Natural killer cell (primary cell): ENCODE results near the gene CWC27. TPM values are rescaled to one million over a fixed set of nuclear protein-coding genes. Genes with fewer than 3 reads are reported as not detected.

Experiments used
- ATAC-seq, 3 donors: fragments of 150-1000 bp in 2 of 3; fragments of 200-7000 bp in 1 of 3; cut with Tn5 transposase; 1 replicate in 1 of 3; 2 replicates in 2 of 3; pipeline ENCODE4 v1.10.0; 2021; ENCODE audit warnings: mild to moderate bottlenecking in 2 of 3, moderate library complexity in 2 of 3
- DNase-seq, 2 donors: peaks; one replicate each; pipeline versions ENCODE4 v3.0.0 to v3.0.0-alpha.2; 2013 to 2021; ENCODE audit warnings: mixed read lengths in 1 of 2
- H3K27ac ChIP-seq: one replicate; pipeline ENCODE4 v1.5.1; 2013; ENCODE audit warnings: mild to moderate bottlenecking, low read length
- H3K27me3 ChIP-seq: one replicate; pipeline ENCODE4 v1.6.1; 2013; ENCODE audit warnings: low read length; ENCODE audit not compliant: control insufficient read depth, insufficient read depth
- H3K36me3 ChIP-seq: one replicate; pipeline ENCODE4 v1.6.1; 2013; ENCODE audit warnings: low read length; ENCODE audit not compliant: control insufficient read depth, insufficient read depth
- H3K4me1 ChIP-seq: one replicate; pipeline ENCODE4 v1.6.1; 2013; ENCODE audit warnings: low read length; ENCODE audit not compliant: control insufficient read depth, insufficient read depth
- H3K4me3 ChIP-seq: one replicate; pipeline ENCODE4 v1.5.1; 2013; ENCODE audit warnings: low read length
- H3K9me3 ChIP-seq: one replicate; pipeline ENCODE4 v1.6.1; 2013; ENCODE audit warnings: low read length; ENCODE audit not compliant: control insufficient read depth, insufficient read depth
- H3K27ac Mint-ChIP-seq, 2 donors: one replicate each; pipeline ENCODE4 v1.8.0; 2022; ENCODE audit warnings: mild to moderate bottlenecking in 2 of 2, mixed read lengths in 2 of 2, moderate library complexity in 1 of 2
- H3K27me3 Mint-ChIP-seq, 2 donors: one replicate each; pipeline ENCODE4 v1.8.0; 2022; ENCODE audit warnings: low read depth in 2 of 2, mixed read lengths in 2 of 2
- H3K36me3 Mint-ChIP-seq: one replicate; pipeline ENCODE4 v1.8.0; 2022; ENCODE audit warnings: mixed read lengths
- H3K4me1 Mint-ChIP-seq, 2 donors: one replicate each; pipeline ENCODE4 v1.8.0; 2022; ENCODE audit warnings: mixed read lengths in 2 of 2
- H3K4me3 Mint-ChIP-seq: one replicate; pipeline ENCODE4 v1.8.0; 2022; ENCODE audit warnings: mild to moderate bottlenecking, moderate library complexity, mixed read lengths
- H3K9me3 Mint-ChIP-seq, 2 donors: one replicate each; pipeline ENCODE4 v1.8.0; 2022; ENCODE audit warnings: mixed read lengths in 2 of 2
- WGBS: methylation state at CpG from one replicate; pipeline ENCODE4 v1.1.7; 2013; ENCODE audit warnings: missing lambda C conversion rate; ENCODE audit not compliant: insufficient coverage; 5-methylcytosine and 5-hydroxymethylcytosine counted together
- intact Hi-C: fragments of 100-400 bp; cut with micrococcal nuclease; formaldehyde crosslinking; loops from one replicate; pipeline ENCODE4 v1.14.2; 2022
- total RNA-seq, 4 donors: library from RNA; stranded (reverse); fragments of 120-200 nt in 1 of 4; gene quantifications; one replicate each; pipeline versions ENCODE4 v1.2.3 to v1.2.4, GENCODE V29; 2013 to 2022
- TF ChIP-seq, protein P1 (sequence below): fragments of 200-600 bp; IDR thresholded peaks from one replicate; pipeline ENCODE4 v1.8.0; 2022; ENCODE audit warnings: antibody characterized with exemption

Gene CWC27
- total RNA-seq, 3 donors from 2014 or later (not counting 1 experiment from before 2014, with no cell fraction given): 21.6 to 26.3 (median 25.7) TPM

DNA sequence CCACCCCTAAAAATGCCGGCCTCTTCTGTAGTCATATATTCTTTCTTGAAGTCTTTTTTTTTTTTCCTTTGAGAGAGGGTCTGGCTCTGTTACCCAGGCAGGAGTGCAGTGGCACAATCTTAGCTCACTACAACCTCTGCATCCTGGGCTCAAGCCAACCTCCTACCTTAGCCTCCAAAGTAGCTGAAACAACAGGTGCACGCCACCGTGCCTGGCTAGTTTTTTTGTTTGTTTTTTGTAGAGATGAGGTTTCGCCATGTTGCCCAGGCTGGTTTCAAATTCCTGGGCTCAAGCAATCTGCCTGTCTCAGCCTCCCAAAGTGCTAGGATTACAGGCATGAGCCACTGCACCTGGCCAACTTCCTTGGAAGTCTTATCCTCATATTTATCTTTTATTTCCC is 19.3 kb upstream of the CWC27 start:
- H3K27ac ChIP-seq: no peak overlapping the region
- H3K9me3 ChIP-seq: no peaks in the 10 kb centered on the region
- DNase-seq (no peak), ATAC-seq (no peak)
- Mint-ChIP-seq H3K27me3 (no peaks in the 10 kb centered on the region), H3K36me3 (no peaks in the 10 kb centered on the region), H3K27ac (no peak overlapping the region), H3K4me1 (peaks cover under 1 to 19% of the 10 kb centered on the region in 2 donors), H3K4me3 (no peak overlapping the region), H3K9me3 (no peaks in the 10 kb centered on the region)
- H3K27me3 ChIP-seq: no peaks in the 10 kb centered on the region
- TF ChIP-seq, protein P1, sequence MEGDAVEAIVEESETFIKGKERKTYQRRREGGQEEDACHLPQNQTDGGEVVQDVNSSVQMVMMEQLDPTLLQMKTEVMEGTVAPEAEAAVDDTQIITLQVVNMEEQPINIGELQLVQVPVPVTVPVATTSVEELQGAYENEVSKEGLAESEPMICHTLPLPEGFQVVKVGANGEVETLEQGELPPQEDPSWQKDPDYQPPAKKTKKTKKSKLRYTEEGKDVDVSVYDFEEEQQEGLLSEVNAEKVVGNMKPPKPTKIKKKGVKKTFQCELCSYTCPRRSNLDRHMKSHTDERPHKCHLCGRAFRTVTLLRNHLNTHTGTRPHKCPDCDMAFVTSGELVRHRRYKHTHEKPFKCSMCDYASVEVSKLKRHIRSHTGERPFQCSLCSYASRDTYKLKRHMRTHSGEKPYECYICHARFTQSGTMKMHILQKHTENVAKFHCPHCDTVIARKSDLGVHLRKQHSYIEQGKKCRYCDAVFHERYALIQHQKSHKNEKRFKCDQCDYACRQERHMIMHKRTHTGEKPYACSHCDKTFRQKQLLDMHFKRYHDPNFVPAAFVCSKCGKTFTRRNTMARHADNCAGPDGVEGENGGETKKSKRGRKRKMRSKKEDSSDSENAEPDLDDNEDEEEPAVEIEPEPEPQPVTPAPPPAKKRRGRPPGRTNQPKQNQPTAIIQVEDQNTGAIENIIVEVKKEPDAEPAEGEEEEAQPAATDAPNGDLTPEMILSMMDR: no peak
- H3K4me1 ChIP-seq: no peaks in the 10 kb centered on the region
- WGBS: 96% methylated on average over 4 of the region's 4 CpGs
- intact Hi-C loops: no loop called here
- H3K36me3 ChIP-seq: peaks cover 13% of the 10 kb centered on the region
- no peak overlapping the region for H3K4me3 ChIP-seq

DNA sequence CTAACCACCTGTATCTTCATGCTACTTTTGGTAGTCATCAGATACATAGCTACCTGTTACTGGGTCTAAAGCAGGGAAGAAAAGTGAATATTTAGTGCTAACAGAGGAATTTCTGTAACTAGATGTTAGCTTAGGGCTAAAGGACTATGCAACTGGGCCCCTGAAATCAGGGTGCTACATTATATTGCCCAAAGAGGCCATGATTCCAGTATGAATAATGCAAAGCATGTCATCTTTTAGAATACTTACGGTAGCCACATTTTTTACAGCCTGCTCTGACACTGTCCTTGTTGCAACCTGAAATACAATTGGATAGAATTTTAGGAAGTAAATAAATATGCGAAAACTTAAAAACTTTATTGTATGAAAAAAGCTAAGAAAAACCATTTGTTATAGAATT is 14.7 kb upstream of the CWC27 start:
- Histone ChIP-seq H3K27ac (no peak overlapping the region), H3K36me3 (peaks cover 13% of the 10 kb centered on the region), H3K9me3 (no peaks in the 10 kb centered on the region), H3K27me3 (no peaks in the 10 kb centered on the region), H3K4me3 (no peak overlapping the region), H3K4me1 (no peaks in the 10 kb centered on the region)
- H3K9me3 Mint-ChIP-seq: no peaks in the 10 kb centered on the region
- ATAC-seq: no peak
- H3K36me3 Mint-ChIP-seq: no peaks in the 10 kb centered on the region
- 100% methylated on average over 2 of the region's 2 CpGs for WGBS
- no peaks in the 10 kb centered on the region for H3K27me3 Mint-ChIP-seq
- TF ChIP-seq, protein P1: no peak
- H3K27ac Mint-ChIP-seq: no peak overlapping the region
- peaks cover 9 to 10% of the 10 kb centered on the region in 2 donors for H3K4me1 Mint-ChIP-seq
- DNase-seq: no peak
- intact Hi-C loops: no loop called here
- no peak overlapping the region for H3K4me3 Mint-ChIP-seq

GRCh38 chr5:64758901-64759300 is 9.8 kb upstream of the CWC27 start:
- no peak overlapping the region for H3K4me3 ChIP-seq
- H3K27me3 ChIP-seq: no peaks in the 10 kb centered on the region
- TF ChIP-seq, protein P1: no peak
- Mint-ChIP-seq H3K36me3 (no peaks in the 10 kb centered on the region), H3K27me3 (no peaks in the 10 kb centered on the region), H3K27ac (no peak overlapping the region), H3K4me3 (no peak overlapping the region), H3K9me3 (no peaks in the 10 kb centered on the region), H3K4me1 (peaks cover 19 to 26% of the 10 kb centered on the region in 2 donors)
- H3K4me1 ChIP-seq: no peaks in the 10 kb centered on the region
- peaks cover 4% of the 10 kb centered on the region for H3K36me3 ChIP-seq
- intact Hi-C loops: no loop called here
- DNase-seq (no peak), ATAC-seq (no peak)
- 98% methylated on average over 3 of the region's 3 CpGs for WGBS
- H3K9me3 ChIP-seq: no peaks in the 10 kb centered on the region
- no peak overlapping the region for H3K27ac ChIP-seq

DNA sequence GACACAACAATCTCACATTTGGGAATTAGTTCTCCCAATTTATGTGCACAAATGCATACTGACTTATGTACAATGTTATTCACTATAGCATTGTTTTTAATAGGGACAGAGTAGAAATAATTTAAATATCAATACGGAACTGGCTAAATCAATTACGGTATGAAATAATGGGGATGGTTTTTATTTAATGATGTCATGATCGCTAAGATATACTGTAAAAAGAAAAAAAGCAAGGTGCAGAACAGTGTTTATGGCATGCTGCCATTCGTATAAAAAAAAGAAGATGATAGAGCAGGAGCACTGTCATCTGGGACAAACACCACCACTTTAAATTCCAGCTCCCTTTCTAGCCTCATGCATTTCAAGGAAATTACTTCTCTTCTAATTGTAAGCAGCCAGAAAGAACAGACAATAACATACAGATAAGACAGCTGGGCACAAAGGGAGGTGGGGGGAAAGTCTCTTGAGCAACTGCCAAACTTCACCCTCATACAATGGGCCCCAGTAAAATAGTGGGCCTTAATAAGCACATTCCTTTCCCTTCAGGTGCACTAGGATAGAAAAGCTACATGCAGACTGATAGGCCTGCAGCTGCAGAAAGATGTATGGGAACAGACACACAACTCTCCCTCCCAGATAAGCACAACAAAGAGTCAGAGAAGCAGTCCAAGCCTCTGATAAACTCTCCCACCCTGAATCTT is 8.6 kb upstream of the CWC27 start:
- H3K27ac Mint-ChIP-seq: no peak overlapping the region
- ATAC-seq: no peak
- H3K9me3 Mint-ChIP-seq: no peaks in the 10 kb centered on the region
- no peak for DNase-seq
- Histone ChIP-seq H3K4me3 (no peak overlapping the region), H3K27ac (no peak overlapping the region), H3K9me3 (no peaks in the 10 kb centered on the region), H3K36me3 (peaks cover 2% of the 10 kb centered on the region), H3K4me1 (no peaks in the 10 kb centered on the region), H3K27me3 (no peaks in the 10 kb centered on the region)
- no peaks in the 10 kb centered on the region for H3K36me3 Mint-ChIP-seq
- peaks cover 19 to 34% of the 10 kb centered on the region in 2 donors for H3K4me1 Mint-ChIP-seq
- intact Hi-C loops: no loop called here
- H3K4me3 Mint-ChIP-seq: no peak overlapping the region
- no peaks in the 10 kb centered on the region for H3K27me3 Mint-ChIP-seq
- 97% methylated on average over 3 of the region's 4 CpGs for WGBS
- TF ChIP-seq, protein P1: no peak
